A673 (cell line): ENCODE data around the gene PEX14.

ENCODE experiments used
- CTCF ChIP-seq: fragments of 300-800, 200-600 bp; sonication (generic); conservative IDR thresholded peaks from 2 replicates; pipeline ENCODE4 v1.5.1; 2017; ENCODE audit warnings: low read depth, mild to moderate bottlenecking, antibody characterized with exemption, low read length, moderate library complexity, mixed read lengths
- EZH2 ChIP-seq: fragments of 200-600 bp; sonication (generic); IDR thresholded peaks from 2 replicates; pipeline ENCODE4 v1.6.1; 2017; ENCODE audit warnings: borderline replicate concordance, low read depth, mild to moderate bottlenecking, mixed read lengths, antibody characterized with exemption, low read length; ENCODE audit not compliant: poor library complexity, severe bottlenecking

GRCh38 chr1:10671622-10672342 is 197.0 kb downstream of the PEX14 start:
- TF ChIP-seq CTCF: no peak
- TF ChIP-seq EZH2: no peak
